HL-60/S4 treated with retinoic acid at 250 ng/mL for 4 days and 3 days (cell line): Measurements from ENCODE around the gene DHRS12.

Experiments
- in situ Hi-C: fragments of 300-500 bp; cut with MboI; formaldehyde crosslinking; loops from 2 replicates; pipeline ENCODE4 v1.7.0; 2022; ENCODE audit warnings: low sequenced_read_pairs

The DHRS12 gene

GRCh38 chr13:51786425-51787265, 17.3 kb downstream of the DHRS12 start:
- in situ Hi-C loops: no loop called here

- in situ Hi-C loops: no loop called here
Observed at GRCh38 chr13:51785712-51786424, 18.1 kb downstream of the DHRS12 start.

- in situ Hi-C loops: no loop called here
Observed at GRCh38 chr13:51784097-51784496, 19.9 kb downstream of the DHRS12 start.

GRCh38 chr13:51783428-51784094, 20.4 kb downstream of the DHRS12 start:
- in situ Hi-C loops: no loop called here

GRCh38 chr13:51782026-51782710, 21.8 kb downstream of the DHRS12 start:
- in situ Hi-C loops: no loop called here

GRCh38 chr13:51781246-51782022, 22.5 kb downstream of the DHRS12 start:
- in situ Hi-C loops: no loop called here

GRCh38 chr13:51780099-51780498, 23.9 kb downstream of the DHRS12 start:
- in situ Hi-C loops: no loop called here

GRCh38 chr13:51778392-51778791, 25.6 kb downstream of the DHRS12 start:
- in situ Hi-C loops: no loop called here

GRCh38 chr13:51777921-51778320, 26.0 kb downstream of the DHRS12 start:
- in situ Hi-C loops: no loop called here

GRCh38 chr13:51776179-51776578, 27.8 kb downstream of the DHRS12 start:
- in situ Hi-C loops: no loop called here

GRCh38 chr13:51773515-51773914, 30.4 kb downstream of the DHRS12 start:
- in situ Hi-C loops: loop anchor here (25.0 kb wide), 1 partner anchor 336 kb away; no protein-coding TSS in a partner anchor

GRCh38 chr13:51772781-51773180, 31.2 kb downstream of the DHRS12 start:
- in situ Hi-C loops: loop anchor here (25.0 kb wide), 1 partner anchor 335 kb away; no protein-coding TSS in a partner anchor

GRCh38 chr13:51772105-51772455, 31.9 kb downstream of the DHRS12 start:
- in situ Hi-C loops: loop anchor here (25.0 kb wide), 1 partner anchor 335 kb away; no protein-coding TSS in a partner anchor

- in situ Hi-C loops: loop anchor here (25.0 kb wide), 1 partner anchor 334 kb away; no protein-coding TSS in a partner anchor
Observed at GRCh38 chr13:51771418-51772104, 32.4 kb downstream of the DHRS12 start.

GRCh38 chr13:51770681-51771417, 33.1 kb downstream of the DHRS12 start:
- in situ Hi-C loops: loop anchor here (25.0 kb wide), 1 partner anchor 334 kb away; no protein-coding TSS in a partner anchor

GRCh38 chr13:51770160-51770559, 33.8 kb downstream of the DHRS12 start:
- in situ Hi-C loops: loop anchor here (25.0 kb wide), 1 partner anchor 333 kb away; no protein-coding TSS in a partner anchor

GRCh38 chr13:51769455-51770127, 34.4 kb downstream of the DHRS12 start:
- in situ Hi-C loops: loop anchor here (25.0 kb wide), 1 partner anchor 332 kb away; no protein-coding TSS in a partner anchor

- in situ Hi-C loops: loop anchor here (25.0 kb wide), 1 partner anchor 332 kb away; no protein-coding TSS in a partner anchor
Observed at GRCh38 chr13:51768976-51769375, 35.0 kb downstream of the DHRS12 start.
